Measurements from ENCODE around the gene TMEM120B. TPM values are rescaled to one million over a fixed set of nuclear protein-coding genes. Genes with fewer than 3 reads are reported as not detected.
A peak's percentile ranks its signal among the peaks of the same experiment; 100 is the strongest.

TMEM120B gene
- total and polyA plus RNA-seq, 2 of the 4 experiments (the other 2 are of a cell fraction), result 10.6 to 18.4 TPM

GRCh38 chr12:121805171-121806008 is 92.8 kb downstream of the TMEM120B start:
- Histone ChIP-seq H2BK20ac (ENCODE audit: low read depth, low read length) (no peak overlapping the region), H3K79me1 (ENCODE audit: low read depth in 1 of 2, low read length in 2 of 2) (peaks cover 4 to 50% of the 10 kb centered on the region in 2 experiments; a peak in 3 of 4 replicates), H2BK120ac (ENCODE audit: low read depth, low read length) (no peak overlapping the region), H3K18ac (ENCODE audit: low read depth, low read length) (peak overlapping the region; percentile 38), H2BK15ac (ENCODE audit: low read depth, low read length) (no peak overlapping the region), H3K23ac (ENCODE audit: low read depth, low read length) (peak overlapping the region; percentile 44), H3K27me3 (ENCODE audit: control insufficient read depth, insufficient read depth, low read length) (no peaks in the 10 kb centered on the region), H2AFZ (replicated peaks; ENCODE audit: low read length, poor library complexity) (peak overlapping the region; percentile 4), H3K9me1 (ENCODE audit: insufficient read depth, low read length) (no peaks in the 10 kb centered on the region), H2AK9ac (replicated peaks; ENCODE audit: low read depth, low read length, poor library complexity) (peak overlapping the region; percentile 68), H3K9ac (ENCODE audit: low read depth, low read length) (peak overlapping the region; percentile 91), H2AK5ac (ENCODE audit: low read depth, low read length) (peak overlapping the region; percentile 60; the same call in 1 of the 2 replicates), H3K4me2 (ENCODE audit: low read depth, low read length) (peak overlapping the region; percentile 93), H3K4me1 (ENCODE audit: control insufficient read depth, insufficient read depth, low read length) (peaks cover 10% of the 10 kb centered on the region), H4K5ac (ENCODE audit: low read depth, low read length) (0 out of 2 replicates have a peak overlapping the region, but pooled peaks have one; percentile 46), H4K8ac (ENCODE audit: low read depth in 2 of 2, low read length in 2 of 2) (no peak overlapping the region; a peak in 1 of 4 replicates), H3K56ac (ENCODE audit: extremely low read depth, insufficient read depth, low read length) (peak overlapping the region; percentile 20), H3K36me3 (ENCODE audit: control insufficient read depth, insufficient read depth, low read length) (peaks cover 28% of the 10 kb centered on the region), H3K14ac (replicated peaks; ENCODE audit: low read depth, low read length) (peak overlapping the region; percentile 38), H4K20me1 (ENCODE audit: insufficient read depth, low read length) (peaks cover 25% of the 10 kb centered on the region), H3K4me3 (ENCODE audit: insufficient read depth, low read depth, low read length) (peak overlapping the region; percentile 82), H3K27ac (ENCODE audit: insufficient read depth, low read length) (peak overlapping the region; percentile 94), H4K91ac (ENCODE audit: insufficient read depth, low read depth, low read length) (0 out of 2 replicates have a peak overlapping the region, but pooled peaks have one; percentile 0), H2BK5ac (ENCODE audit: low read depth, low read length, poor library complexity, severe bottlenecking) (peak overlapping the region; percentile 93), H3K4ac (ENCODE audit: low read depth, low read length) (no peak overlapping the region; the same call in 1 of the 2 replicates), H3K9me3 (ENCODE audit: control insufficient read depth, insufficient read depth, low read length) (no peaks in the 10 kb centered on the region)
- WGBS, 2 experiments (ENCODE audit: extremely low coverage in 2 of 2, insufficient read length in 1 of 2), result 4% methylated on average over 3 of the region's 45 CpGs; no CpG with 5 or more reads in 1 of the 2 experiments
- dilution Hi-C loops (cut with HindIII; ENCODE audit: low sequenced_read_pairs, unreplicated experiment), result no loop called here
- no peak for DNase-seq
- BruUV-seq (replicated peaks), result no TSS peak
- intact Hi-C loops (cut with micrococcal nuclease), result no loop called here
- in situ Hi-C loops (cut with MboI; ENCODE audit: low sequenced_read_pairs), result no loop called here
- POLR2A ChIA-PET (ENCODE audit: unreplicated experiment), result no interaction called here
- CTCF ChIA-PET, result interaction anchor here (0.6 kb wide), 1 partner anchor 131 kb away, joined by 4 read pairs; no protein-coding TSS in a partner anchor
- no peak for ATAC-seq (ENCODE audit: low read depth)
- TF ChIP-seq BHLHE40 (IDR thresholded peaks at IDR 0.05; ENCODE audit: low read depth, low read length) (no peak), MXI1 (IDR thresholded peaks at IDR 0.05; ENCODE audit: borderline replicate concordance, low read depth, low read length) (no peak), POLR2A (IDR thresholded peaks at IDR 0.05; ENCODE audit: low read depth, low read length) (no peak), NFE2L2 (IDR thresholded peaks at IDR 0.05; ENCODE audit: low read depth, low read length) (no peak), CEBPB (IDR thresholded peaks at IDR 0.05; ENCODE audit: low read depth, low read length) (no peak), SMC3 (IDR thresholded peaks at IDR 0.05; ENCODE audit: low read depth, low read length) (no peak), ELK1 (IDR thresholded peaks at IDR 0.05; ENCODE audit: borderline replicate concordance, low read depth, low read length) (no peak), CHD1 (IDR thresholded peaks at IDR 0.05; ENCODE audit: low read depth, low read length) (no peak), RCOR1 (IDR thresholded peaks at IDR 0.05; ENCODE audit: insufficient replicate concordance, low read length) (no peak), MAFK (IDR thresholded peaks at IDR 0.05; ENCODE audit: low read depth, low read length) (no peak), USF2 (IDR thresholded peaks at IDR 0.05; ENCODE audit: low read depth, low read length) (no peak), CTCF (conservative IDR thresholded peaks at IDR 0.05; ENCODE audit: low read depth, low read length) (no peak), RAD21 (IDR thresholded peaks at IDR 0.05; ENCODE audit: low read length) (no peak), RFX5 (IDR thresholded peaks at IDR 0.05; ENCODE audit: low read depth, low read length) (no peak)

Measured in IMR-90 (cell line).